Gastrocnemius medialis (tissue), 4 donors: Measurements from ENCODE around the gene COBL. TPM values are rescaled to one million over a fixed set of nuclear protein-coding genes. Genes with fewer than 3 reads are reported as not detected.

Source experiments
- ATAC-seq, 2 donors: fragments of 150-250 bp; one replicate each; pipeline ENCODE4 v1.9.1; 2016
- DNase-seq, 2 donors: peaks; one replicate each; pipeline ENCODE4 v3.0.0-alpha.2; 2019
- H3K27ac ChIP-seq, 4 donors: fragments of 200-600 bp; sonication (generic); 1 replicate in 1 of 4; 2 replicates in 3 of 4; pipeline ENCODE4 v1.5.1; 2016 to 2018; ENCODE audit warnings: mild to moderate bottlenecking in 2 of 4, moderate library complexity in 1 of 4
- H3K27me3 ChIP-seq, 3 donors: fragments of 200-600 bp; sonication (generic) in 2 of 3; 1 replicate in 1 of 3; 2 replicates in 2 of 3; pipeline versions ENCODE4 v1.5.1 to v1.6.0; 2016 to 2019; ENCODE audit warnings: mild to moderate bottlenecking in 1 of 3, moderate library complexity in 1 of 3
- H3K36me3 ChIP-seq, 2 donors: fragments of 200-600 bp; sonication (generic) in 1 of 2; one replicate each; pipeline ENCODE4 v1.5.1; 2017 to 2018
- H3K4me1 ChIP-seq, 2 donors: fragments of 200-600 bp; sonication (generic) in 1 of 2; one replicate each; pipeline ENCODE4 v1.5.1; 2016 to 2017; ENCODE audit warnings: mild to moderate bottlenecking in 2 of 2
- H3K4me3 ChIP-seq, 4 donors: fragments of 200-600 bp; sonication (generic) in 3 of 4; 1 replicate in 1 of 4; 2 replicates in 3 of 4; pipeline ENCODE4 v1.5.1; 2016 to 2019; ENCODE audit warnings: mild to moderate bottlenecking in 2 of 4
- H3K9me3 ChIP-seq, 3 donors: fragments of 200-600 bp; sonication (generic) in 2 of 3; 1 replicate in 1 of 3; 2 replicates in 2 of 3; pipeline ENCODE4 v1.5.1; 2016 to 2019
- CTCF ChIP-seq, 5 experiments: fragments of 450-650 bp in 3 of 5; fragments of 200-600 bp in 2 of 5; sonication (generic) in 2 of 5; IDR thresholded peaks in 4 of 5; conservative IDR thresholded peaks in 1 of 5; 1 replicate in 4 of 5; 2 replicates in 1 of 5; pipeline ENCODE4 v1.5.1; 2016 to 2019; ENCODE audit warnings: antibody characterized with exemption in 5 of 5, mild to moderate bottlenecking in 3 of 5, moderate library complexity in 3 of 5
- POLR2A ChIP-seq, 2 donors: fragments of 450-650 bp; IDR thresholded peaks; one replicate each; pipeline ENCODE4 v1.6.1; 2017; ENCODE audit warnings: antibody characterized with exemption in 2 of 2, mild to moderate bottlenecking in 2 of 2, moderate library complexity in 2 of 2
- in situ Hi-C, 4 donors: fragments of 200-750 bp; cut with MboI; loops; one replicate each; pipeline versions ENCODE4 v1.15.0 to v1.8.0; 2017; ENCODE audit warnings: low sequenced_read_pairs in 4 of 4
- intact Hi-C: fragments of 100-400 bp; cut with DNase I; formaldehyde crosslinking; loops from one replicate; pipeline ENCODE4 v1.15.1; 2023; ENCODE audit warnings: low total_unique reads
- total RNA-seq, 4 donors: library from RNA; depleted of rRNA; stranded (reverse); fragments of >200 nt; gene quantifications; one replicate each; pipeline versions ENCODE4 v1.1.0 to v1.2.3, GENCODE V29; 2016

The COBL gene
- total RNA-seq, 4 donors from 2014 or later, result 82.1 to 170 (median 124) TPM

GRCh38 chr7:51154201-51154600 lies 162.4 kb downstream of the COBL start:
- TF ChIP-seq POLR2A (IDR thresholded peaks at IDR 0.05), result no peak
- no peak for TF ChIP-seq CTCF (IDR thresholded peaks at IDR 0.05 in 4 of 5, conservative IDR thresholded peaks at IDR 0.05 in 1 of 5)
- no peaks in the 10 kb centered on the region for H3K9me3 ChIP-seq
- H3K27ac ChIP-seq, result no peak overlapping the region
- peaks cover 0 to 3% of the 10 kb centered on the region in 2 donors for H3K4me1 ChIP-seq
- no peak overlapping the region for H3K4me3 ChIP-seq
- intact Hi-C loops (no loop called here), in situ Hi-C loops (loop anchor here in 3 of 4 donors (10.0 to 25.0 kb wide), 3 partner anchors 692 to 1017 kb away; partner anchors contain the start of gene FIGNL1 (in 1 of the 3))
- H3K27me3 ChIP-seq, result no peaks in the 10 kb centered on the region
- no peaks in the 10 kb centered on the region for H3K36me3 ChIP-seq
- no peak for ATAC-seq
- no peak for DNase-seq

DNA sequence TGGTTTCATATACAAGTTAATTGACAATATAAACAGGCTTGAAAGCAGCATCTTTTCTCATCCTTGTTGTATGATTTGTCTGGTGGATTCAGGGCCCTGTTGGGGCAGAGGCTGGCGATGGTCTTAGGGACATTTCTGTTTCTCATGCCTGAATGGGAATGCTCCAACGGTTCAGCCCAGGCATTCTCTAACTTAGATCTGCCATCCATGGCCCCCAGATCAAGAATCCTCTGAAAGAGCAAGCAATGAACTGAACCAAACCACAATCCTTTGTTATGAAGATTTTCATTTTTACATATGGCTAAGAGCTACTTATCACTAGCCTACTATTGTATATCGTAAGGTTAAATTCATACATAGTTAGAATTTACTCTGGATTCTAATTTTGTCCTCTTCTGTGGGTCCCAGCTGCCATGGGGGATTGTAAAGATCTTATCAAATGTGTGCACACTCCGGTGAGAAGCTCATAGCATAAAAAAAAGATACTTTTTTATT lies 163.9 kb downstream of the COBL start:
- ATAC-seq, result no peak
- Histone ChIP-seq H3K4me1 (peaks cover 0 to 3% of the 10 kb centered on the region in 2 donors), H3K9me3 (no peaks in the 10 kb centered on the region), H3K36me3 (no peaks in the 10 kb centered on the region), H3K27ac (no peak overlapping the region), H3K27me3 (no peaks in the 10 kb centered on the region), H3K4me3 (no peak overlapping the region)
- TF ChIP-seq CTCF (IDR thresholded peaks at IDR 0.05 in 4 of 5, conservative IDR thresholded peaks at IDR 0.05 in 1 of 5) (no peak), POLR2A (IDR thresholded peaks at IDR 0.05) (no peak)
- in situ Hi-C loops (loop anchor here in 3 of 4 donors (10.0 to 25.0 kb wide), 3 partner anchors 690 to 1015 kb away; partner anchors contain the start of gene FIGNL1 (in 1 of the 3)), intact Hi-C loops (no loop called here)
- DNase-seq, result no peak

DNA sequence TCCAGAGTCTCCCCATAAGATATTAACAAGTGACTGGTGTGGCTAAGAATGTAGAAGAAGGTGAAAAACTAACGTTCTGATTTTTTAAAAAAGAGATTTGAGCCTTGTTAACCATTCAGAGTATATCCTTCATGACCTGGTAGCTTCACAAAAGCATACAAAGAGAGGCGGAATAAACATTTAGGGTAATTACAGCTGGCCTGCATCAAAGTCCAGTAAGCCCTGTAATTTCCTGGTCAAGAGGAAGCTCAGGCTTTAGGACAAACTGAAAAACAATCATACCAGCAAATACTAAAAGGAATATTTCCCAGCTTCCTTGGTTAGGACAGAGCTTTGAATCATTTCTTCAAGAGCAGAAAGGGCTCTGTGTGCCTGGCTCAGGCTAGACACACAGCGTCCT lies 165.2 kb downstream of the COBL start:
- H3K27me3 ChIP-seq, result no peaks in the 10 kb centered on the region
- ATAC-seq (no peak), DNase-seq (no peak)
- H3K9me3 ChIP-seq, result no peaks in the 10 kb centered on the region
- H3K4me1 ChIP-seq, result no peaks in the 10 kb centered on the region
- intact Hi-C loops, result no loop called here
- in situ Hi-C loops, result loop anchor here in 3 of 4 donors (10.0 to 25.0 kb wide), 3 partner anchors 689 to 1014 kb away; partner anchors contain the start of gene FIGNL1 (in 1 of the 3)
- H3K27ac ChIP-seq, result peak overlapping the region in 1 of 4 donors; percentile 41
- H3K4me3 ChIP-seq, result no peak overlapping the region
- TF ChIP-seq POLR2A (IDR thresholded peaks at IDR 0.05) (no peak), CTCF (IDR thresholded peaks at IDR 0.05 in 4 of 5, conservative IDR thresholded peaks at IDR 0.05 in 1 of 5) (no peak)
- H3K36me3 ChIP-seq, result no peaks in the 10 kb centered on the region

GRCh38 chr7:51150193-51150592 lies 166.4 kb downstream of the COBL start:
- Histone ChIP-seq H3K27me3 (no peaks in the 10 kb centered on the region), H3K4me1 (no peaks in the 10 kb centered on the region), H3K36me3 (no peaks in the 10 kb centered on the region), H3K4me3 (no peak overlapping the region), H3K27ac (no peak overlapping the region), H3K9me3 (no peaks in the 10 kb centered on the region)
- DNase-seq (no peak), ATAC-seq (no peak)
- no peak for TF ChIP-seq CTCF (IDR thresholded peaks at IDR 0.05 in 4 of 5, conservative IDR thresholded peaks at IDR 0.05 in 1 of 5)
- TF ChIP-seq POLR2A (IDR thresholded peaks at IDR 0.05), result no peak
- intact Hi-C loops (no loop called here), in situ Hi-C loops (loop anchor here in 3 of 4 donors (10.0 to 25.0 kb wide), 3 partner anchors 688 to 1013 kb away; partner anchors contain the start of gene FIGNL1 (in 1 of the 3))
